Upper lobe of left lung (tissue), 4 donors: ENCODE measurements around the gene PFDN6.

Experiments used
- CTCF ChIP-seq, 6 experiments: fragments of 450-650 bp in 4 of 6; fragments of 200-600 bp in 2 of 6; sonication (generic) in 2 of 6; IDR thresholded peaks; one replicate each; pipeline ENCODE4 v1.5.1; 2016 to 2019; ENCODE audit warnings: antibody characterized with exemption in 6 of 6
- POLR2A ChIP-seq, 4 donors: fragments of 450-650 bp; IDR thresholded peaks; one replicate each; pipeline ENCODE4 v1.5.1; 2016 to 2017; ENCODE audit warnings: antibody characterized with exemption in 4 of 4, mild to moderate bottlenecking in 2 of 4

GRCh38 chr6:33335916-33336315 is 46.5 kb downstream of the PFDN6 start:
- TF ChIP-seq CTCF (IDR thresholded peaks at IDR 0.05), result no peak
- no peak for TF ChIP-seq POLR2A (IDR thresholded peaks at IDR 0.05)
